ENCODE results near the gene C2CD4D.

Gene C2CD4D

GRCh38 chr1:151806170-151806569, 33.5 kb downstream of the C2CD4D start:
- DNase-seq (ENCODE audit: extremely low spot score) = no peak
- no peak for TF ChIP-seq CTCF (IDR thresholded peaks at IDR 0.05; ENCODE audit: control extremely low read depth, extremely low read depth, low read depth, missing control alignments)
- POLR2A ChIA-PET = no interaction called here
- CTCF ChIA-PET = interaction anchor here (1.1 kb wide), 1 partner anchor 9 kb away, joined by 3 read pairs; no protein-coding TSS in a partner anchor

GRCh38 chr1:151805066-151805820, 34.4 kb downstream of the C2CD4D start, which contains the start of gene LINGO4:
LINGO4 (minus strand) TSS chr1:151805419; CDS start chr1:151802704, 2,715 bp downstream.
- ChIA-PET POLR2A (no interaction called here), CTCF (no interaction called here)
- TF ChIP-seq CTCF (IDR thresholded peaks at IDR 0.05; ENCODE audit: control extremely low read depth, extremely low read depth, low read depth, missing control alignments) = no peak
- no peak for DNase-seq (ENCODE audit: extremely low spot score)

GRCh38 chr1:151803915-151804314, 35.7 kb downstream of the C2CD4D start:
- ChIA-PET POLR2A (no interaction called here), CTCF (no interaction called here)
- TF ChIP-seq CTCF (IDR thresholded peaks at IDR 0.05; ENCODE audit: control extremely low read depth, extremely low read depth, low read depth, missing control alignments) = no peak
- DNase-seq (ENCODE audit: extremely low spot score) = no peak

GRCh38 chr1:151803164-151803563, 36.5 kb downstream of the C2CD4D start:
- POLR2A ChIA-PET = no interaction called here
- TF ChIP-seq CTCF (IDR thresholded peaks at IDR 0.05; ENCODE audit: control extremely low read depth, extremely low read depth, low read depth, missing control alignments) = no peak
- CTCF ChIA-PET = interaction anchor here (0.7 kb wide), 1 partner anchor 13 kb away, joined by 4 read pairs; the partner anchor contains the start of gene TDRKH
- DNase-seq (ENCODE audit: extremely low spot score) = no peak

- no peak for TF ChIP-seq CTCF (IDR thresholded peaks at IDR 0.05; ENCODE audit: control extremely low read depth, extremely low read depth, low read depth, missing control alignments)
- CTCF ChIA-PET = interaction anchor here (0.7 to 1.1 kb wide), 2 partner anchors 9 to 12 kb away, joined by 4 to 5 read pairs; partner anchors contain the start of gene TDRKH
- DNase-seq (ENCODE audit: extremely low spot score) = no peak
- POLR2A ChIA-PET = no interaction called here
Measured at GRCh38 chr1:151802372-151802771, 37.2 kb downstream of the C2CD4D start.

- DNase-seq (ENCODE audit: extremely low spot score) = no peak
- ChIA-PET CTCF (interaction anchor here (1.1 kb wide), 1 partner anchor 9 kb away, joined by 5 read pairs; no protein-coding TSS in a partner anchor), POLR2A (no interaction called here)
- no peak for TF ChIP-seq CTCF (IDR thresholded peaks at IDR 0.05; ENCODE audit: control extremely low read depth, extremely low read depth, low read depth, missing control alignments)
Measured at GRCh38 chr1:151801846-151802245, 37.8 kb downstream of the C2CD4D start.

All from GM10248 (cell line).